D721Med (cell line): ENCODE results near the gene ITGA2B.
"Not testable (repeated sequence)": the region's sequence is repeated elsewhere in the genome, so short reads cannot be mapped to it uniquely, and the experiment has no call there.

Experiments used
- DNase-seq: peaks from one replicate; pipeline ENCODE4 v3.0.0; 2011; ENCODE audit warnings: low spot score; ENCODE audit not compliant: insufficient read length
- FAIRE-seq: peaks from 2 replicates; lab custom pipeline; 2011; peaks lifted over from hg19 to GRCh38; lab: Jason Lieb, UNC
- TF ChIP-seq, protein P1 (sequence below): IDR thresholded peaks from 2 replicates; pipeline ENCODE4 v1.5.1; 2012; ENCODE audit warnings: mild to moderate bottlenecking, control low read depth; ENCODE audit not compliant: insufficient read depth; ENCODE audit errors: missing control alignments

ITGA2B gene

DNA sequence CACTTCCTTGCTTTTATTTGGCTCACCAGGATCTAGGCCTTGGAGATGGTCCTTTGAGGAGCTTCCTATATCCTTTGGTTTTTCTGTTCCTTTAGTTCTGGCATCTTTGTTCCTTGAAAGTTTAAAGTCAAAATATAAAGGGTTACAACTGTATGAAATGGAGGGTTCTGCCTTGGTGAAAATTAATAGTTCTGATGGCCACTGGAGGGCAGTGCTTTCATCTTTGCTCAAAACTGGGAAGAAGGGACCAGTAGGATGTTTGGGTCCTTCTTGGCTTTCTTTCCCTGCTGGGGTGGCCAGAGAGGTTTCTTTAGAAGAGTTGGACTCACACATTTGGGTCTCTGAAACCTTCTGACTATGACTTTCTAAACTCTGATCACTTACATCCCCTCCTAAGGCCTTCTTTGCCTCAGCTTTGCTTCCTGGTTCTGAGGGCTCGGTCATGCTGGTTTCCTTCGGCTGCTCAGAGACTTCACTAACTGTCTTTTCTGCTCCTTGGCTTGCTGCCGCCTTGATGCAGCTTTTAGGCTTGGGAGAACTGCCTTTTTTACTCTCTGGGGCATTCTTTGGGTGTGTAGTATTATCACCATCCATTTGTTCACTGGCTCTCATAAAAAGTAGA lies 10.9 kb upstream of the ITGA2B start:
- DNase-seq (no peak), FAIRE-seq (no peak)
- TF ChIP-seq, protein P1, sequence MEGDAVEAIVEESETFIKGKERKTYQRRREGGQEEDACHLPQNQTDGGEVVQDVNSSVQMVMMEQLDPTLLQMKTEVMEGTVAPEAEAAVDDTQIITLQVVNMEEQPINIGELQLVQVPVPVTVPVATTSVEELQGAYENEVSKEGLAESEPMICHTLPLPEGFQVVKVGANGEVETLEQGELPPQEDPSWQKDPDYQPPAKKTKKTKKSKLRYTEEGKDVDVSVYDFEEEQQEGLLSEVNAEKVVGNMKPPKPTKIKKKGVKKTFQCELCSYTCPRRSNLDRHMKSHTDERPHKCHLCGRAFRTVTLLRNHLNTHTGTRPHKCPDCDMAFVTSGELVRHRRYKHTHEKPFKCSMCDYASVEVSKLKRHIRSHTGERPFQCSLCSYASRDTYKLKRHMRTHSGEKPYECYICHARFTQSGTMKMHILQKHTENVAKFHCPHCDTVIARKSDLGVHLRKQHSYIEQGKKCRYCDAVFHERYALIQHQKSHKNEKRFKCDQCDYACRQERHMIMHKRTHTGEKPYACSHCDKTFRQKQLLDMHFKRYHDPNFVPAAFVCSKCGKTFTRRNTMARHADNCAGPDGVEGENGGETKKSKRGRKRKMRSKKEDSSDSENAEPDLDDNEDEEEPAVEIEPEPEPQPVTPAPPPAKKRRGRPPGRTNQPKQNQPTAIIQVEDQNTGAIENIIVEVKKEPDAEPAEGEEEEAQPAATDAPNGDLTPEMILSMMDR, result peak; percentile 57

DNA sequence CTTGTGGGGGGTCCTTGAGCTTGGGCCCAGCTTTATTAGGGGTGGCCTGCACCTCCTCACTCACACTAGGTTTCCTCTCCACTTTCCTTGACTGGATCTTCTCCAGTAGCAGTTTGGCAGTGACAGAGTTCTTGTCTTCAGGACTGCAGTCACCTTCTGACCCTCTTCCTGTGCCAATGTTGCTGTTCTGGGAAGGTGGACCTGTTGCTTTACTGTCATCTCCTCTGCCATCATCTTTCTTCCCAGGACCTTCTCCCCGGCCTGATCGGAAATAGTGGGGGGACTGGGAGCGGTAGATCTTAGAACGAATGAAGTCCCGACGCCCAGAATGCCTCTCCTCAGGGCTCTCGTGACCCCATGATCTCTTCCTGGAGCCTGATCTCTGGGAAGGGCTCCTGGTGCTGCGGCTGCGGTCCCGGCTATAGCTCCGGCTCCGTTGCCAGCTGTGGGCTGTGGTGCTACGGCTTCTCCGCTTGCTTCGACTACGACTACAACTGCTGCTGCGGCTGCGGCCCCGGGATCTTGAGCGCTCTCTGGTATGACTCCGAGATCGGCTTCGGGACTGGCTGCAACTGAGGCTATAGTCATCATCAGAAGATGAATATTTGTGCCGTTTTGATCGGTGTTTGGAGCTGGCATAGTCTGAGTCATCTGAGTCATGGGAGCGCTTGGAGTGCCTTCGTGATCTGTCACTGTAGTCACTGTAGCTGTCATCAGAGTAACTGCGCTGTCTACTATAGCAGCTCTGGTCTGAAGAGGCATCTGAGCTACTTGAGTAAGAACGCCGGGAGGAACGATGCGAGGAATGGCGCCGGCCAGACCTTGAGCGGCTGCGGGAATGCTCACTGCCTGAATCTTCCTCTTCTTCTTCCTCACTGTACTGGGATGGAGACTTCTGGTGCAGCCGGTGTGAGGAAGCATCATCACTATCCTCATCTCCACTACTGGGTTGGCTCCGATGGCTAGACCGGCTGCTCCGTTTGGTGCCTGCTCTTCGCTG lies 9.5 kb upstream of the ITGA2B start:
- TF ChIP-seq, protein P1, result no peak
- FAIRE-seq (no peak), DNase-seq (no peak)

DNA sequence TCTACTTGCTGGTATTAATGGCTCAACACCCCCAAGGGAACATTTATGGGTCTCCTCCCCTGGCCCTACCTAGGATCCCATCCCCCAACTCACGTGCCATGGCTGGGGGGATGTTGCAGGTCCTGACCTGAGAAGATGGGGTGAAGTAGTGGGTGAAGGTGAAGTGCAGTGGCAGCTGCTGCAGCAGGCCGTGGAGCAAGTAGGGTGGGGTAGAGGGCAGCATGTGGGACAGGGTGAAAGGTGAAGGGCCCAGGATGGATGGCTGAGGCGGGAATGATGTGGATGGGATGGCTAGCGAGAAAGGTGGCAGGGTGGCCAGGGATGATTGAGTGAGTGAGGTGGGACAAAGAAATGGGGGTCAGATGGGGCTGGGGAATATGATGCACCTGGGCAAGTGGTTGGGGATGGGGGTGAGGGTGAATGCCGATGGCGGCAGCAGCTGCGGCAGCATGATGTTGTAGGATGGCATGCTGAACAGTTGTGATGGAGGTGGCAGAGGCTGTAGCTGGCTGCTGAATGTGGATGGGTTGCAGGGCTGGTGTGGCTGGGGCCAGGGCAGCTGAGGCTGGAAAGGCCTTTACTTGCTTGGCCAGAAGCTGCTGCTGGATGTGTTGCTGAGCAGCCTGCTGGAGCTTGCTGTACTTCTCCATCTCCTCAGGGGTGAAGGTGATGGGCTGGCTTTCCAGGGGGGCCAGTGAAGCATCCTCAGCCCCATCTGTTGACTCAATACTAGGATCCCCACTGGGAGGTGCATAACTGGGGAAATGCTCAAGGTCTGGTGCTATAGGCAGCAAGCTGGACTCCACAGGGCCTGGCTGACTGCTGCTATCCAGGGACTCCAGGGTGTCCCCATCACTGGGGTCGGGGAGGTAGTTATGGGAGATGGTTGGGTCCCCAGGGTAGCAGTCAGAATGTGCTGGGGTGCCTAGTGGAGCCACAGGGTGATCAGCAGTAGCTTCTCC lies 8.3 kb upstream of the ITGA2B start:
- DNase-seq (no peak), FAIRE-seq (no peak)
- TF ChIP-seq, protein P1, result no peak

DNA sequence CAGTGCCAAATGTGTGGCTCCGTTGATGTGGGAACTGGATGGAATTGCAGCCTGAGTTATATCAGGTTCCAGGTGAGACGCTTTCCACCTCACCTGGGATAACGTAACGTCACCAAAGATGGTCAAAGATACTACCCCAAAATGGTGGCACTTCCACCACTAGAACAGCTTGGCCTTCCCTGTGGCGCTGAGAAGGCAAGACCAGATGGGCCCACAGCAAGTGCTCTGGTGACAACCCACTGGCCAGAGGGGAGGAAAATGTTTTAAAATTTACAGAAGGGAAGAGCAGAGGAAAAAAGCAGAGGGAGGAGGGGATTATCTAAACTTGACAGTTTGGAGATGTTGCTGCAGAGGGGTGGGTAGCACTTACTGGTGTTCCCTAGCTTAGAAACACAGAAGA lies 7.5 kb upstream of the ITGA2B start:
- TF ChIP-seq, protein P1, result no peak
- DNase-seq (no peak), FAIRE-seq (no peak)

DNA sequence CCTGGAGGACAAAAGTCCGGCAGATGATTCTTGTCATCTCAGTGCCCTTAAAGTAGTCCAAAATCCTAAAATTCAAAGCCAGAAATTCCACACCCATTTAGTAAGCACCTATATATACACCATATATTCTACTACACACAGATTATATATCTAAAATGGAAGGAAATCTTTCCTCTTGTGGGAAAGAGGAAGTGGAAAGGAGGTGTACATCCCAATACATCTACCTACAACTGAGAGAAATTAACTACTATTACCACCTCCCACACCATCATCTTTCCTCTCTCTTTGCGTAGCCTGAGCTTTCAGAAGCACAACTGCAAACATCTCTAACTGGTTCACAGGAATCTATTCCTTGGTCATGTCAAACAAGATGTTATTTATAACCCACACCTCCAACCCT lies 5.4 kb upstream of the ITGA2B start:
- TF ChIP-seq, protein P1, result no peak
- DNase-seq (no peak), FAIRE-seq (no peak)

DNA sequence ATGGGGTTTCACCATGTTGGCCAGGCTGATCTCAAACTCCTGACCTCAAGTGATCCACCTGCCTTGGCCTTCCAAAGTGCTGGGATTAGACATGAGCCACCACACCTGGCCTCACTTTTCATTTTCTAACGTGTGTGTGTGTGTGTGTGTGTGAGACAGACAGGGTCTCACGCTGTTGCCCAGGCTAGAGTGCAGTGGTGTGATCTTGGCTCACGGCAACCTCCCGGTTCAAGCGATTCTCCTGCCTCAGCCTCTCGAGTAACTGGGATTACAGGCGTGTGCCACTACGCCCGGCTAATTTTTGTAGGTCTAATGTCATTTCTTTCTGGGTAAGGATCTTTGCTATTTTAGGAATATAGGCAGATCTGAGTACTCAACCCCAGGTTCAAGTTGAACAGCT lies 4.7 kb upstream of the ITGA2B start:
- FAIRE-seq, result not testable (repeated sequence)

More for the DNA sequence above, 4.7 kb upstream of the ITGA2B start:
- DNase-seq, result not testable (repeated sequence)
